Duodenal mucosa (tissue), 2 donors: ENCODE results near the gene TTC7B.

Source experiments
- H3K27ac ChIP-seq: one replicate; pipeline ENCODE4 v1.7.0; 2013; ENCODE audit warnings: low read depth, low read length
- H3K27me3 ChIP-seq, 2 donors: one replicate each; pipeline ENCODE4 v1.7.0; 2013; ENCODE audit warnings: low read length in 2 of 2, control low read depth in 1 of 2; ENCODE audit not compliant: insufficient read depth in 2 of 2, control insufficient read depth in 1 of 2
- H3K36me3 ChIP-seq, 2 donors: one replicate each; pipeline ENCODE4 v1.7.0; 2013; ENCODE audit warnings: low read length in 2 of 2, control low read depth in 1 of 2; ENCODE audit not compliant: insufficient read depth in 2 of 2, control insufficient read depth in 1 of 2
- H3K4me1 ChIP-seq, 2 donors: one replicate each; pipeline ENCODE4 v1.7.0; 2013; ENCODE audit warnings: low read length in 2 of 2, control low read depth in 1 of 2; ENCODE audit not compliant: insufficient read depth in 2 of 2, control insufficient read depth in 1 of 2
- H3K4me3 ChIP-seq, 2 donors: one replicate each; pipeline ENCODE4 v1.7.0; 2013; ENCODE audit warnings: low read length in 2 of 2, low read depth in 1 of 2
- H3K9ac ChIP-seq, 2 donors: one replicate each; pipeline ENCODE4 v1.7.0; 2013; ENCODE audit warnings: low read length in 2 of 2, low read depth in 1 of 2
- H3K9me3 ChIP-seq, 2 donors: one replicate each; pipeline ENCODE4 v1.7.0; 2013; ENCODE audit warnings: low read length in 2 of 2, control low read depth in 1 of 2; ENCODE audit not compliant: control insufficient read depth in 1 of 2

TTC7B gene

DNA sequence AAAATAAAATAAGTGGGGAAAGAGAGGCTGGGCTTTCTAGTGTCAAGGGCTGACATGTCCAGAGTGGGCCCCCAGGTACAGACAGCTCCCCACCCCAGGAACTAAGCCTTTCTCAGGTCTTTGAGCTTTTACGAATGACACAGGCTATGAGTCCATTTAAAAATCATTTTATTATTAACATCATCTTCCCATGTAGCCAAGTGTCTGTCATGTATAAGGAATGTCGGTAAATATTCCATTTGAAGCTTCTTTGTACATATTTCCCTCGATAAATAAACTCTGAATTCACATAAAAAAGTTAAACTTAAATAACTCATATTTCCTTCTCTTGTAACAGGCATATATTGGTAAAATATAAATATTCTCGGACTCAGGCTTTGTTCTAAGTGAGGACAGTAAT, 275.8 kb downstream of the TTC7B start:
- no peaks in the 10 kb centered on the region for H3K36me3 ChIP-seq
- no peaks in the 10 kb centered on the region for H3K27me3 ChIP-seq
- H3K9ac ChIP-seq: no peak overlapping the region
- H3K9me3 ChIP-seq: no peaks in the 10 kb centered on the region
- no peak overlapping the region for H3K4me3 ChIP-seq
- peaks cover 0 to 4% of the 10 kb centered on the region in 2 donors for H3K4me1 ChIP-seq
- H3K27ac ChIP-seq: no peak overlapping the region

GRCh38 chr14:90539996-90540395, 276.2 kb downstream of the TTC7B start:
- peaks cover 0 to 4% of the 10 kb centered on the region in 2 donors for H3K4me1 ChIP-seq
- H3K27me3 ChIP-seq: no peaks in the 10 kb centered on the region
- no peak overlapping the region for H3K4me3 ChIP-seq
- H3K9me3 ChIP-seq: no peaks in the 10 kb centered on the region
- H3K9ac ChIP-seq: no peak overlapping the region
- H3K36me3 ChIP-seq: no peaks in the 10 kb centered on the region
- no peak overlapping the region for H3K27ac ChIP-seq

GRCh38 chr14:90539496-90539775, 276.8 kb downstream of the TTC7B start:
- Histone ChIP-seq H3K4me3 (no peak overlapping the region), H3K9ac (no peak overlapping the region), H3K9me3 (no peaks in the 10 kb centered on the region), H3K4me1 (peaks cover 0 to 4% of the 10 kb centered on the region in 2 donors), H3K36me3 (no peaks in the 10 kb centered on the region), H3K27me3 (no peaks in the 10 kb centered on the region), H3K27ac (no peak overlapping the region)

DNA sequence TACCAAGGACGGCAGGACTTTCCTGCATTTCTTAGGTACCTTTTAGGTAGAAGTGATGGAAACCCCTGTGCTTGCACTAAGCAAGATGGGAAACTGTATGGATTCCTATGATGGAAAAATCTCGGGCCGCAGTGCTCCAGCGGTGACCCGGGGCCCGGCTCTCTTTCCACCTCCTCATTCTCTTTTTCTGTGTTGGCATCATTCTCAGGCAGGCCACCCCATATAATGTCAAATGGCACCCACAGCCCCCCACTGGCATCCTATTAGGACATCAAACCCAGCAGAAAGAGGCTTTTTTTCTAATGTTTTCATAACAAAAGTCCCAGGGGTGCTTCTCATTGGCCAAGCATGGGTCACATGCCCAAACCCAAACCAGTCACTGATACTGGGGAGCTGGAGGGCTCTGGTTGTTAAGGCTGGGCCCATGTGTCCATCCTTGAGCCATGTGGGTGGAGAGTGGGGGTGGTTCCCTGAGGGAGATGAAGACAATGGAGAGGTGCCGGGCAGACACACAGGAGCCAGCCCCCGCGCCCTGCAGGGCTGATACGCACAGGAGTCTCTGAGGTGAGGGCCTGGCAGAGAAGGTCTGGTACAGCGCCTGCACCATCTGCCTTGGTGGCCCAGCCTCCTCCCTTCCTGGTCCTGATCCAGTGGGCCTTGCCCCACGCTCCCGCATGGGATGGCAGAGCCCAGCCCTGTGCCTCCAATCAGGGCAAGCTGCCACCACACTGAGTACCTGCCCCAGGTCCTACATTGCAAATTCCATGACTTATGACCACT, 277.3 kb downstream of the TTC7B start:
- peaks cover under 1 to 4% of the 10 kb centered on the region in 2 donors for H3K4me1 ChIP-seq

DNA sequence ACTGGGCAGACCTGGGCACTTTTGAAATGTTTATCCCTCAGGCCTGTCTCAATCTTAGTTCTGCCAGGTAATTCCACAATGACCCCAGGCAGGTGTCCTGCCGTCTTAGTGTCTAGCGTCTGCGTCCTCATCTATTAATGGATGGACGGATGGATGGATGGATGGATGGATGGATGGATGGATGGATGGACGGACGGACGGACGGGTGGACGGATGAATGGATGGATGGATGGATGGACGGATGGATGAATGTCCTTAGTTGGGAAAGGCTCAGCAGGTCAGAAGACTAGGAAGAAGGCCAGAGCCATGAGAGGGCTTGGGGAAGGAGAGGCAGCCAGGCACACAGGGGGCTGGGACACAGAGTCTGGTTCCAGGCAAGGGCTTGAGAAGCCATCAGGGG, 278.1 kb downstream of the TTC7B start:
- Histone ChIP-seq H3K4me1 (peaks cover 3 to 4% of the 10 kb centered on the region in 2 donors), H3K27me3 (no peaks in the 10 kb centered on the region), H3K4me3 (no peak overlapping the region), H3K36me3 (no peaks in the 10 kb centered on the region), H3K27ac (no peak overlapping the region), H3K9ac (no peak overlapping the region), H3K9me3 (no peaks in the 10 kb centered on the region)

More for the DNA sequence above, 277.3 kb downstream of the TTC7B start:
- no peak overlapping the region for H3K4me3 ChIP-seq
- no peaks in the 10 kb centered on the region for H3K27me3 ChIP-seq
- H3K36me3 ChIP-seq: no peaks in the 10 kb centered on the region
- no peak overlapping the region for H3K9ac ChIP-seq
- H3K27ac ChIP-seq: no peak overlapping the region
- no peaks in the 10 kb centered on the region for H3K9me3 ChIP-seq

- no peak overlapping the region for H3K4me3 ChIP-seq
- H3K9me3 ChIP-seq: no peaks in the 10 kb centered on the region
- peaks cover 3 to 4% of the 10 kb centered on the region in 2 donors for H3K4me1 ChIP-seq
- H3K27ac ChIP-seq: no peak overlapping the region
- H3K9ac ChIP-seq: no peak overlapping the region
- no peaks in the 10 kb centered on the region for H3K36me3 ChIP-seq
- no peaks in the 10 kb centered on the region for H3K27me3 ChIP-seq
Observed at GRCh38 chr14:90536511-90537191, 279.6 kb downstream of the TTC7B start.

- H3K27me3 ChIP-seq: no peaks in the 10 kb centered on the region
- peaks cover 3 to 4% of the 10 kb centered on the region in 2 donors for H3K4me1 ChIP-seq
- no peak overlapping the region for H3K9ac ChIP-seq
- no peaks in the 10 kb centered on the region for H3K36me3 ChIP-seq
- no peak overlapping the region for H3K27ac ChIP-seq
- H3K9me3 ChIP-seq: no peaks in the 10 kb centered on the region
- H3K4me3 ChIP-seq: no peak overlapping the region
Observed at GRCh38 chr14:90536092-90536491, 280.1 kb downstream of the TTC7B start.

DNA sequence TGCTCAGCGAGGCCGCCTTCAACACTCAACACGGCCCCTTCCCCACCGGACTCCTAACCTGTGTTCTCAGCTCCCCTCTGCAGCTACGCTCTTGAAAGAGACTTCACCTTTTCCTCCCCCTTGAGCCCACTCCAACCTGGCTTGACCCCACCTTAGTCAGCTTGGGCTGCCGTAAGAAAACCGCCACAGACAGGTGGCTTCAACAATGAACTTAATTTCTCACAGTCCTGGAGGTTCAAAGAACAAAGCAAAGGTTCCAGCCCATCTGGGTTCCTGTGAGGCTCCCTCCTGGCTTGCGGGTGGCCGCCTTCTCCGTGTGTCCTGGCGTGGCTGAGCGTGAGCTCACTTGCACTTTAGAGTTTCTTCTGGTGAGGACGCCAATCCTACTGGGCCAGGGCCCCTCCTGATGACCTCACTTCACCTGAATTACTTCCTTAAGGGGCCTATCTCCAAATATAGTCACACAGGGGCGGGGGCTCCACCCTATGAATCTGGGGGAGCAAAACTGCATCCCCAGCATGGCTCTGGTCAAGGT, 280.6 kb downstream of the TTC7B start:
- Histone ChIP-seq H3K27ac (no peak overlapping the region), H3K9ac (no peak overlapping the region), H3K4me1 (peaks cover 3 to 4% of the 10 kb centered on the region in 2 donors), H3K36me3 (no peaks in the 10 kb centered on the region), H3K9me3 (no peaks in the 10 kb centered on the region), H3K4me3 (no peak overlapping the region), H3K27me3 (no peaks in the 10 kb centered on the region)

- H3K4me3 ChIP-seq: no peak overlapping the region
- H3K4me1 ChIP-seq: peaks cover 3 to 7% of the 10 kb centered on the region in 2 donors
- no peaks in the 10 kb centered on the region for H3K36me3 ChIP-seq
- H3K27ac ChIP-seq: no peak overlapping the region
- no peaks in the 10 kb centered on the region for H3K27me3 ChIP-seq
- H3K9me3 ChIP-seq: no peaks in the 10 kb centered on the region
- H3K9ac ChIP-seq: no peak overlapping the region
Observed at GRCh38 chr14:90534838-90535555, 281.2 kb downstream of the TTC7B start.
